GM19035 (cell line): ENCODE results near the gene PTAFR.
A peak's percentile ranks its signal among the peaks of the same experiment; 100 is the strongest.

Source experiments
- ATAC-seq: cut with Tn5 transposase; IDR thresholded peaks from one replicate; pipeline ENCODE4 v1.9.1; 2021; ENCODE audit not compliant: unreplicated experiment

The PTAFR gene

DNA sequence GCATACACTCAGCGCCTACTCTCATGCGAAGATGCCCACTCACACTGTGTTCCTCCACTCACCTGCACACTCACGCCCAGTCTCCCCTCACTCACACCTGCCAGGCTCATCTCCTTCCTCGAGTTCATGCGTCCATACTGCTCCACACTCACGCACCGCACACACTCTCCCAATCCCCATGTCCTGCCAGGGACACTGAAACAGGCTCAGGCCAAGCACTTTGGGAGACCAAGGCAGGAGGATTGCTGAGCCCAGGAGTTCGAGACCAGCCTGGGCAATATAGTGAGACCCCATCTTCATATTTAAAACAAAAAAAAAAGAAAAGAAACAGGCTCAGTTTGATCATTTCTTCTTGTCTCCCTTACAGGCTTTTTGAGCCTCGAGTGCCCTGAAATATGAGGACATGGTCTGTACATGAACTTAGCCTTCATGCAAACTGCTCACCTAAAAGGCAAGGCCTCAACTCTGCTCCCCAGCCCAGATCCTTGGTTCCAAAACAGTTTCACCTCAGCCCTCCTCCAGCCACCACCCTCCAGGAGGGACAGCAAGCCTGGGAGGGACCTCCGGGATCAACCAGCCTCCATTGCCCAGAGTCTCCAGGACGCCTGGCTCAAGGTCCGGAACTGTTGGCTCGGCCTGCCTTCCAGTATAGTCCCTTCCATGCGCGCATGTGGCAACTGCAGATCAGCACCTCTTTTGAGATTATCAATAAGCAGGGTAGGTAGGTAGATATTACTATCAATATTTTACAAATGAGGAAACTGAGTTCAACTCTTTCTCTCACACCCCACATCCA, 2.4 kb upstream of the PTAFR start:
- ATAC-seq, result no peak

DNA sequence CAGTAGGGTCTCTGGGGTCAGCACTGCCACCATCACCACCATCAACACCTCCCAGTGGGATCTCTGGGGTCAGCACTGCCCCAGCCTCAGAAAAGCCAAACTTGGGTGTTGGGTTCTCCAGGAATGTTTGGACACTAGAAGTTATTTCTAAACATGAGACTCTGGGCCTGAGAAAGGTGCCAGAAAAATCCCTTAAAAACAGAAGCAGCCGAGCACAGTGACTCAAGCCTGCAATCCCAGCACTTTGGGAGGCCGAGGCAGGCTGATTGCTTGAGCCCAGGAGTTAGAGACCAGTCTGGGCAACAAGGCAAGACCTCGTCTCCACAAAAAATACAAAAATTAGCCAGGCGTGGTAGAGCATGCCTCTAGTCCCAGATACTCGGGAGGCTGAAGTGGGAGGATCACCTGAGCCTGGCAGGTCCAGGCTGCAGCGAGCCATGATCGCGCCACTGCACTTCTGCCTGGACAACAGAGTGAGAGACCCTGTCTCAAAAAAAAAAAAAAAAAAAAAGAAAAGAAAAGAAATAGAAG, 470 bp downstream of the PTAFR start:
- no peak for ATAC-seq

DNA sequence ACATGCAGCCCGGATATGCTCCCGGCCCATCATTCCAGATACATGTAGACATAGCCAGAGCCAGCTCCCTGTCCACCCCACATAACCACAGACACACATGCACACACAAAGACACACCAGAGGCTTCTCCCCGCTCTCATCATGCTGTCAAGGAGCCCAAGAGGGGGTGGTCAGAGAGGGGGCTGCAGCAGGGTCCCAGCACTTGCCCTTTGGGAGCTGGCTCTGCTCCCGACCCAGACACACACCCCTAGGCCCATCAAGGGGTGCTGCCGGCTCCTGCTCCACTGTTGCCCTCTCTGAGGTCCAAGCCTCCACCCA, 2.6 kb downstream of the PTAFR start:
- ATAC-seq, result no peak

DNA sequence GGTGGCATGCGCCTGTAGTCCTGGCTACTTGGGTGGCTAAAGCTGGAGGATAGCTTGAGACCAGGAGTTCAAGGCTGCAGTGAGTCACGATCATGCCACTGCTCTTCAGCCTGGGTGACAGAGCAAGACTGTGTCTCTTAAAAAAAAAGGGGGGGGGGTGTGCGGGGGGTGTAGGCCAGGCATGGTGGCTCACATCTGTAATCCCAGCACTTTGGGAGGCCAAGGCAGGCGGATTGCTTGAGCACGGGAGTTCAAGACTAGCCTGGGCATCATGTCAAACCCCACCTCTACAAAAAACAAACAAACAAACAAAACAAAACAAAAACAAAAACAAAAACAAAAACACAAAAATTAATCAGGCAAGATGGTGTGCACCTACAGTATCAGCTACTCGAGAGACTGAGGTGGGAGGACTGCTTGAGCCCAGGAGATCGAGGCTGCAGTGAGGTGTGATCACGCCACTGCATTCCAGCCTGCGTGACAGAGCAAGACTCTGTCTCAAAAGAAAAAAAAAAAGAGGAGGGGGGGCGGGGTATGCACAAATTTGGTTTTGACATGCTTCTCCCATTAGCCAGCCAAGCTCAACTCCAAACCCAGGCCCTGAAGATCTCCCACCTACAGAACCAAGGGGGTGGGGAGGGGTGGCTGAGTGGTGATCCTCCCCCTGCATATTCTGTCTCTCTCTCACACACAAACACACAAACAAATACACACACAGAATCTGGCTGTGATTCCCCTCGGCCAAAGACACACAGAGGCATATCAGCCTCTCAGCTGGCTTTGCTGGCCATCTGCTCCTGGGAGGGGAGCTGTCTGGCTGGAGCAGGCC, 3.1 kb downstream of the PTAFR start:
- no peak for ATAC-seq

DNA sequence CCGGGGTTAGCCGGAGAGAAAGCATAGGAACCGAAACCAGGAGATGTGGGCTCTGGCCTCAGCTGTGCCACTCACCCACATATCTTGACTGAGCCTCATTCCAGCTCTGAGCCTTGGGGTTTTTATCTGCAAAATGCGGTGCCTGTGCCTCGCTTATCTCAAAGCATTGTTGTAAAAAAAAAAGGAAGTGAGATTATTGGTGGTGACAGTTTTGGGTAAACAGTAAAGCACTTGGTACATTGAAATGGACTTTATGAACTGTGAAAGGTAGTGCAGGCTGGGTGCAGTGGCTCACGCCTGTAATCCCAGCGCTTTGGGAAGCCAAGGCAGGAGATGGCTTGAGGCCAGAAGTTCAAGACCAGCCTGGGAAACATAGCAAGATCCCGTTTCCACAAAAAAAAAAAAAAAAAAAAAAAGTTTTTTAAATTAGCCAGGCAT, 3.8 kb downstream of the PTAFR start:
- ATAC-seq, result peak; percentile 60

DNA sequence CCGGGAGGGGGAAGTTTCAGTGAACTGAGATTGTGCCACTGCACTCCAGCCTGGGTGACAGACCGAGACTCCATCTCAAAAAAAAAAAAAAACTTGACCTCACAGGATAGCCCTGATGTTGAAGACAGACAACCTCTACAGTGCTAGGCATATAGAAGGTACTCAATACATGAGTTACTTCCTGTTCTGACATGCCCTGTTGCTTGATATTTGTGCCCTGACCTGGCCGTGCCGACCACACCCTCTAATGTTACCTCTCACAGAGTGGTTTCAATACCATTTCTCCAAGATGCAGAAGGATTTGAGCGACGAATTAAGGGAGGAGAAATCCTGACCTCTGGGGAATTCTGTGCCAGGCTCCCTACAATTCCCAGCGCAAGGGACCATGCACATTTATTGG, 5.2 kb downstream of the PTAFR start:
- ATAC-seq, result no peak

DNA sequence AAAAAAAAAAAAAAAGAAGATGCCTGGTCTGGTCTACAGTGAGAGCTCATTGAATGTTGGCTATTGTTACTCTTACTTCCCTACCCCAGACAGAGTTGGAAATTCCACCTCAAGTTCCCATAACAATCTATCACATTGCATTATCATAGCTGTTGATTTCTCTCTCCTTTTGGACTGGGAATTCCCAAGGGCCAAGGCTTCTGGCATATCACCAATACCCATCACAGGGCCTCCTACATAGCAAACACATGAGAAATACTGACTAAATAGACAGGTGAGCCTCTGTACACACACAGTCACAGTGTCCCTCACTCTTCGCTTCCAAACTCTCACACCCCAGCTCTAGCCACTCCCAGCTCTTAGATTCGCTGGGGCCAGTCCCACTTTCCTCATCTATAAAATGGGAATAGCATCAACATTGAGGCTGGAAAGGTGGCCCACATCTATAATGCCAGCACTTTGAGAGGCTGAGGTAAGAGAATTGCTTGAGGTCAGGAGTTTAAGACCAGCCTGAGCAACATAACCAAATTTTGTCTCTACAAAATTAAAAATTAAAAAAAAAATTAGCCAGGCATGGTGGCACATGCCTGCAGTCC, 6.4 kb downstream of the PTAFR start:
- ATAC-seq, result no peak

DNA sequence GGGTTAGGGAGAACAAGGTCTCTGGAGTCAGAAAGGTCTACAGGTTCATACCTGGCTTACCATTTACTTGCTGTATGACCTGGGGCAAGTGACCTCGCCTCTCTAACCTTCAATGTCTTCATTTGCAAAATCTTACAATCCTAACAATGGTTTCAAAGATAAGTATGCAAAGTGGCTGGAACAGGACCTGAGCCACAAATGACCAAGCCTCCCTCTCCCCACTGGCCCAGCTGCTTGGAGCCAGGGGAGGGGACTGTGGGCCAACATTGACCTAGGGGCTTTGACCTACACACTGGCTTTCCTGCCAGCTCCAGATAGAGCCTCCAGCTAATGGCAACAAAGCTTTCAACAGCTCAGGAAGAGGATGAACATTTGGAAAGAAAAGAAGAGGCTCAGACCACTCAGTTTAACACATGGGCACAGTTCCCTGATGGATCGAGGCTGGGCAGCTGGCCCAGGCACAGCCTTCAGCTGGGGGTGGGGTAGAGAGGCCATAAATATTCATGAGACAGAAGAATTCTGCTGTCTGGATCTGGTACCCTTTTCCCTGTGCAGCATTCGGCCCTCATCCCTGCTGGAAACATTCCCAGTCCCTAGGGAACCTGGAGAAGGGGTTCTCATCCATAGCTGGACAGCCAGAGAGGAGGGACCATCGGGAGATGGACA, 12.9 kb downstream of the PTAFR start:
- no peak for ATAC-seq

DNA sequence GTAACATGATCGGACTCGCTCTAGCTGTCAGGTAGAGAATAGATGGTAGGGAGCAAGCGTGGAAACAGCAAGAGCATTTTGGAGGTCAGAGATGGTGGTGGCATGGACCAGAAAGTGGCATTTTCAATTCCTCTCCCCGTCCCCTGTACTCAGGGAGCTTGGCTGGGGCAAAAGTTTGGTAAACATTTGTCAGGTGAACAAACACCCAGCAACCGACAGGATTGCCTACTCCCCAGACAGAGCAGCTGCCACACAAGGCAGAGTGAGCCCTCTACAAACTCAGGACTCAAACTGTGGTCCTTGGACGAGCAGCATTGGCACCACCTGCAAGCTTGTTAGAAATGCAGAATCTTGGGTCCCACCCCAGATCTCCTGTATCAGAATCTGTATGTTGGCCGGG, 14.3 kb downstream of the PTAFR start:
- ATAC-seq, result no peak

DNA sequence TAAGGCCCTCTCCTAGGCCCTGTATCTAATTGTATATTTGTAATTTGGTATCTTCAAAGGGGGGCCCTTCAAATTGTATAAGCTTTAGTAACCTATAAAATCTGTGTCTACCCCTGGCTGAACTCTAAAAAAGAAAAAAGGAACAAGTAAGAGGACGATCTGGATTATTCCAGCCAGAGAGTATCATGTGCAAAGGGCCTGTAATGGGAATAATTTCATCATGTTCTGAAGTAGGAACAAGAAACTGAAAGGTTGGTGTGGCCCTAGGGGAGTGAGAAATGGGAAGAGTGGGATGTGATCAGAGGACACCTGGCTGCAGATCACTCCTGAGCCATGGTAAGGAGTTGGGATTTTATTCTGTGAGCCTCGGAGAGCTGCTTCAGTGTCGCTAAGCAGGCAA, 14.7 kb downstream of the PTAFR start:
- ATAC-seq, result no peak

DNA sequence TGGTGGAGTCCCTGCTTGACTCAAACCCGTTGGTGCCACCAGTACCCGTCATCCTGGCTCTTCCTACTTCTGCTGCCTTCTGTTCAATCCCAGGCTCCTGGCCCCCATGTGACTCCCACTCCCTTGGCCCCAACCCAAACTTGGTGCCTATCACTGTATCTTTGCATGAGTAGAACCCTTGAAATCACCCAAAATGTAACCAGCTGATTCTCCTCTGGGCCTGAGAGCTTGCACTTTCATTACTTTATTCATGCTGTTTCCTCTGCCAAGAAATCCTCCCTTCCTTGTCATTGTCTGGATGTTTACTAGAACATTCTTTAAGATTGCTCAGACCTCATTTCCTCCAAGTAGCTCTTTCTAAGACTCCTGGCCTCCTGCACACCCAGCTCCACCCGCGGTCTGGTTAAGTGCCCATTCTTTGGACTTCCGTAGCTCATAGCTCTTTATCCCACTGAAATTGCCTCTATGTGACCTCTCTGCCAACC, 15.7 kb downstream of the PTAFR start:
- no peak for ATAC-seq

DNA sequence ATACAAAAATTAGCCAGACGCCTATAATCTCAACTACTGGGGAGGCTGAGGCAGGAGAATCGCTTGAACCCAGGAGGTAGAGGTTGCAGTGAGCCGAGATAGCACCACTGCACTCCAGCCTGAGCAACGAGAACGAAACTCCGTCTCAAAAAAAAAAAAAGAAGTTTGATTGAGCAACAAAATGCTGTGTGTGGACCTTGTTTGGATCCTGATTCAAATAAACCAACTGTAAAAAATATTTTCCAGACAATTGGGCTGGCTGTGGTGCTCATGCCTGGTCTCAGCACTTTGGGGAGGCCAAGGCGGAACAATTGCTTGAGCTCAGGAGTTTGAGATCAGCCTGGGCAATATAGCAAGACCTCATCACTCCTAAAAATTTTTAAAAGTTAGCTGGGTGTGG, 16.8 kb downstream of the PTAFR start:
- ATAC-seq, result no peak

DNA sequence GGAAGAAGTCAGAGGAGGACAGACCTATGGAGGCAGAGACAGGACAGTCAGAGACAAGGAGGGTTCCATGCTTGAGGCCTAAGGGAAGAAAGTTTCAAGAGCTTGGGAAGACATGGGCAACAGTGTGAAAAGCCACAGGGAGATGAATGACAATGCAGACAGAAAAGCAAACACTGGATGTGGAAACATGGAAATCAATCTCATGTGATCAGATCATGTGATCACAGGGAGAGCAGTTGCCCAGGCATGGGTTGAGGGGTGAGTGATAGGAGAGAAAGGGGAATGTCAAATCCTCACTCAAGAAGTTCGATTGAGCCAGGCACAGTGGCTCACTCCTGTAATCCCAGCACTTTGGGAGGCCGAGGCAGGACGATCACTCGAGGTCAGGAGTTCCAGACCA, 17.2 kb downstream of the PTAFR start:
- no peak for ATAC-seq

DNA sequence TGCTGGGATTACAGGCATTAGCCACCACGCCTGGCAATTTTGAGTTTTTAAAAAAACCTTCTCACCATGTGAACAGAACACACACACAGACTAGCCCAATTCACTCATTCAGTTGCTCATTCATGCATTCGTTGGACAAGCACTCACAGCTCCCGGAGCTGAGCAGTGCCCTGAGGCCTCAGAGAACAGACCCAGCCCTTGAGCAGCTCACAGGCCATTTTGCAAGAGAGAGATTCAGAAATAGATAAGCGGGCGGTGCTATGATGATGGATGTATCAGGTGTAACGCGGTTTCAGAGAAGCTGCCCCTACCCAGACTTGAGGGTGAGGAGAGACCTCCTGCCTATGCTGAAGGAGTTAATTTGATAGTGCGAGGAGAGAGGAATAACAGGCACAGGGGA, 18.6 kb downstream of the PTAFR start:
- no peak for ATAC-seq

DNA sequence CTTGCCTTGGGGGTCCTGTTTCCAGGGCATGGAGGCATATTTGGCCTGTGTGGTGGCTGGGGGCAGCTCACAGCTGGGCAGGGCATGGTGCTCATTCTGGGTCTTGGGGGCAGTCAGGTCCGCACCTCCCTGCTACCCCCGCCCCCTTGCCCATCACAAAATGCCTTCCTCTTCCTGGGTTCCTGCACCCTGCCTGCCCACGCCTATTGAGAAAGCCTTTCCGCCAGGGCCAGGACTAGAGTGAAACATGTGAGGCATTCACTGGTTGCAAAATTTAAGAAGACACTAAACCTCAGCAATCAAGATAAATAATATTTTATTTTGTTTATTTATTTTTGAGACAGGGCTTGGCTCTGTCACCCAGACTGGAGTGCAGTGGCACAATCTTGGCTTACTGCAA, 19.7 kb downstream of the PTAFR start:
- ATAC-seq, result no peak

DNA sequence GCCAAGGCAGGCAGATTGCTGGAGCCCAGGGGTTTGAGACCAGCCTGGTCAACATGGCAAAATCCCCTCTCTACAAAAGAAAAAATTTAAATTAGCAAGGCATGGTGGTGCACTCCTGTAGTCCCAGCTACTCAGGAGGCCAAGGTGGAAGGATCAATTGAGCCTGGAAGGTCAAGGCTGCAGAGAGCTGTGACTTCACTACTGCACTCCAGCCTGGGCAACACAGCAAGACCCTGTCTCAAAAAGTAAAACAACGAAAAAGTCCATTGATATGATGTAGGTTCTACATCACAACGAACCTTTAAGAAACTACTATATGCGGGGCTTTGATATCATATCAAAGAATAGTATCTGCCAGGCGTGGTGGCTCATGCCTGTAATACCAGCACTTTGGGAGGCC, 20.9 kb downstream of the PTAFR start:
- ATAC-seq, result no peak

DNA sequence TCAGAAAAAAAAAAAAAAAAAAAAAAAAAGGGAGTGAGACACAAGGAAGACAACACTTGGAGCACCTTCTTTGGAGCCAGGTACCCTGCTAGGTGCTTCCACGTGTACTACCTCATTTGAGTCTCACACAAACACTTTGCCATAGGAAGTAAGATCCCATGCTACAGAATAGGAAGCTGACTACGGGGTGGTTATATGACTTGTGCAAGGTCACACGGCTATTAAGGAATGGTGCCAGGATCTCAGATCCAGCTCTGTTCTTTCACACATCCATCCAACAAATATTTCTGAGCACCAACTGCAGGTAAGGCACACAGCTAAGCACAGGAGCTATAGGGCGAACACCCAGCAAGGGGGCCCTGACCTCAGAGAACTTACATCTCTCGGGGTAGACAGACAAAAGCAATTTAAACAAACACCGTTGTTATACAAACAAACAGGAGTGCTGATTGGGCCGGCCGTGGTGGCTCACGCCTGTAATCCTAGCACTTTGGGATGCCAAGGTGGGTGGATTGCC, 22.4 kb downstream of the PTAFR start:
- no peak for ATAC-seq

DNA sequence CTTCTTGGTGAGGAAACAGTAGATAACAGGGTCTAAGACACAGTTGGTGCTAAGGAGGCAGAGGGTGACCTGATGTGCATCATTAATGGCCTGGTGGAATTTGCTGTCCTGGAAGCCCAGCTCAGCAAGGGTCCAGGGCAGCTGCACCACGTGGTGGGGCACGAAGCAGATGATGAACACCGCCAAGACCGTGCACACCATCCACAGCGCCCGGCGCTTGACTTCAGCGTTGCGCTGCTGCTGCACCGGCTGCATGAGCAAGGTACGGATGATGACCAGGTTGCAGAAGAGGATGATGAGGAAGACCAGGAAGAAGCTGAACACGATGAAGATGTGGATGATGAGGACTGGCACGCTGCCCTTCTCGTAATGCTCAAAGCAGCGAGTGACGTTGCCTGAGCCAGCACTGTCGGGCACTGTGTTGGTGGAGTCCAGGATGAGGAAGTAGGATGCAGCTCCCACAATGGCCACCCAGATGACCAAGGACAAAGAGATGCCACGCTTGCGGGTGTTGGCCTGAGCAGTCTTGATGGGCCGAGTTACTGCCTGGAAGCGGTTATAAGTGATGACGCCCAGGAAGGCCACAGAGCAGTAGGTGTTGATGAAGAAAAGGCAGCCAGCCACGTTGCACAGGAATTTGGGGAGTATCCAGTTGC, 26.2 kb downstream of the PTAFR start:
- no peak for ATAC-seq

DNA sequence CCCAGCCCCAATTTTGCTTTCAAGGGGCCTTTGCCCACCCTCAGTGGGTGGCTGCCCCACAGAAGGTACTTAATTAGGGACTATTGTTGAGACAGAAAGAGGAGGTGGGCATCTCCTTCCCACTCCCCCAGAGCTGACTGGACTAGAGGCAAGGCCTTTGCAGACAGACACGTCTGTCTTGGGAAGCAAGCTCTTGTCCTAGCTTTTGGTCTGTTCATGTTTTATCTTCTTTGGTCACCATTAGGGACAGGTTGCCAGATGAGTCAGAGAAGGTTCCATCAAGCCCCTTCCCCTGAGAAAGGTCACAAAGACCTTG, 27.7 kb downstream of the PTAFR start:
- no peak for ATAC-seq

DNA sequence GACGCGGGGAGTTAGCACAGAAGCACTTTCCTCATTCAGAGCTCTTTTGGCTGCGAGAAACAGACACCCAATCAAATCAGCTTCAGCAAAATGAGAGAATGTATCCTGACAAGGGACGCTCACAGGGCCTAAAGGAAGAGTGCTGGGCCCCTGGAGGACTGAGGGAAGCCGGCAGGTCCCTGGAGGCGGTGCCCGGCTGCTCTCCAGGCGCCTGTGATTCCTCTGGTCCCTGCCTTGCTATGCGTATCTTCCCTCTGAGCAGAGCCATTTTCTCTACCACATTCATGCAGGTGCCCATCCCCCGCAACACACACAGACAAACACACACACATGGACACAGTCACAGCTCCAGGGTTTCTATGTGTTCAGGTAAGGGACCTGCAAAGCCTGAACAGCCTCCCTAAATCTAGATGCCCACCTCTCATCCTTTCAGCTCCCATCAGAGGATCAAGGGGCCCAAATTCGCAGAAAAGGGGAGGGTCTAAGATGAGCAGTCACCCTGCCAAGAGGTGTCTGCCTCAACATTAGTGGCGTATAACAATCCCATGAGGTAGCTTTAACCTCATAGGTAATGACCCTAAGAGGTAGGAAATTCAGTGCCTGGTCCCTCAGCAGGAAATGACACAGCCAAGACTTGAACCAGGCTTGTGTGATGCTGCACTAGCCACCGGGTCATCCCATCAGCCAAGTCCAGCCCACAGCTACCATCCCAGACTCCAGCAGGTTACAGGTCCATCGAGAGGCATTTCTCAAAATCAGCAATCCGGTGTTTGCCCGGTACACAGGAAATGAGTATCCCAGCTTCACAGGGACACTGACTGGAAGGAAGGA, 29.0 kb downstream of the PTAFR start:
- ATAC-seq, result peak; percentile 4
